ENCODE data around the gene IMMT. TPM values are rescaled to one million over a fixed set of nuclear protein-coding genes. Genes with fewer than 3 reads are reported as not detected.

Gene IMMT
- total and polyA plus RNA-seq, 2 experiments from 2014 or later, result 71.0 to 96.7 TPM

- Mint-ChIP-seq H3K27me3 (ENCODE audit: insufficient read depth, low read depth, poor library complexity) (no peaks in the 10 kb centered on the region), H3K36me3 (ENCODE audit: low read depth) (peaks cover 10% of the 10 kb centered on the region), H3K9me3 (no peaks in the 10 kb centered on the region), H3K27ac (no peak overlapping the region), H3K4me1 (no peaks in the 10 kb centered on the region; the same call in 1 of the 3 replicates), H3K4me3 (no peak overlapping the region)
- ATAC-seq (no peak), DNase-seq (ENCODE audit: low spot score) (no peak)
- no peaks in the 10 kb centered on the region for H3K27me3 ChIP-seq (ENCODE audit: insufficient read depth)
- no peaks in the 10 kb centered on the region; the same call in 1 of the 2 replicates for H3K4me1 ChIP-seq (ENCODE audit: insufficient read depth)
- H3K4me2 ChIP-seq, result no peak overlapping the region
- H3K27ac ChIP-seq (ENCODE audit: low read depth), result peak overlapping the region; percentile 12; the same call in 1 of the 2 replicates
- H4K20me1 ChIP-seq (replicated peaks; ENCODE audit: insufficient read depth), result peaks cover 59% of the 10 kb centered on the region
- no peak for TF ChIP-seq REST (IDR thresholded peaks at IDR 0.05; ENCODE audit: unreplicated experiment)
- TF ChIP-seq ZNF462 (CRISPR knock-in tag; IDR thresholded peaks at IDR 0.05), result no peak
- no peak for TF ChIP-seq ETS1 (IDR thresholded peaks at IDR 0.05)
- TF ChIP-seq CREB1 (CRISPR knock-in tag; IDR thresholded peaks at IDR 0.05; ENCODE audit: low read depth), result no peak
- no peak for TF ChIP-seq EZH2 (IDR thresholded peaks at IDR 0.05; ENCODE audit: low read depth, unreplicated experiment)
- TF ChIP-seq POLR2AphosphoS5 (IDR thresholded peaks at IDR 0.05; ENCODE audit: low read depth), result no peak
- TF ChIP-seq JUNB (IDR thresholded peaks at IDR 0.05; ENCODE audit: unreplicated experiment), result no peak
- TF ChIP-seq CTCF (conservative IDR thresholded peaks at IDR 0.05; ENCODE audit: low read depth in 2 of 2), result no peak
- TF ChIP-seq STAT1 (IDR thresholded peaks at IDR 0.05; ENCODE audit: unreplicated experiment), result no peak
- peaks cover 10% of the 10 kb centered on the region; the same call in 1 of the 2 replicates for H3K36me3 ChIP-seq (ENCODE audit: insufficient read depth)
- H3K79me2 ChIP-seq (replicated peaks; ENCODE audit: insufficient read depth), result peaks cover 100% of the 10 kb centered on the region
- H3K9me2 ChIP-seq (ENCODE audit: insufficient read depth), result no peaks in the 10 kb centered on the region
- H3F3A ChIP-seq (replicated peaks; ENCODE audit: low read depth), result no peaks in the 10 kb centered on the region
- no peak overlapping the region for H2AFZ ChIP-seq
- H3K4me3 ChIP-seq, result no peak overlapping the region
These were observed 9.6 kb downstream of the IMMT start for GRCh38 chr2:86185517-86186212.
